GM21576 (cell line): ENCODE data around the gene CLEC4C.

Experiments
- ATAC-seq: cut with Tn5 transposase; IDR thresholded peaks from one replicate; pipeline ENCODE4 v1.9.1; 2021; ENCODE audit warnings: mild to moderate bottlenecking, moderate library complexity; ENCODE audit not compliant: unreplicated experiment

Gene CLEC4C

GRCh38 chr12:7729746-7730145 lies 17.4 kb downstream of the CLEC4C start:
- no peak for ATAC-seq

GRCh38 chr12:7723926-7724325 lies 23.2 kb downstream of the CLEC4C start:
- ATAC-seq, result no peak

- no peak for ATAC-seq
Measured at GRCh38 chr12:7719946-7720730, 27.0 kb downstream of the CLEC4C start.

- no peak for ATAC-seq
Measured at GRCh38 chr12:7716381-7716780, 30.8 kb downstream of the CLEC4C start.

- ATAC-seq, result no peak
Measured at GRCh38 chr12:7712841-7713442, 34.2 kb downstream of the CLEC4C start.

GRCh38 chr12:7711133-7711532 lies 36.0 kb downstream of the CLEC4C start, which contains the start of gene DPPA3:
Gene DPPA3, plus strand, starts transcription at chr12:7711433. Its CDS starts 138 bp downstream, at chr12:7711571.
- no peak for ATAC-seq

- ATAC-seq, result no peak
Measured at GRCh38 chr12:7709969-7710675, 37.1 kb downstream of the CLEC4C start.

- no peak for ATAC-seq
Measured at GRCh38 chr12:7705846-7706245, 41.3 kb downstream of the CLEC4C start.

GRCh38 chr12:7695566-7696197 lies 51.5 kb downstream of the CLEC4C start, which contains the start of gene GDF3:
Gene GDF3, minus strand, starts transcription at chr12:7695775. Its CDS starts 47 bp downstream, at chr12:7695728.
- no peak for ATAC-seq

- no peak for ATAC-seq
Measured at GRCh38 chr12:7695237-7695560, 52.0 kb downstream of the CLEC4C start.

- no peak for ATAC-seq
Measured at GRCh38 chr12:7694556-7695236, 52.5 kb downstream of the CLEC4C start.

- ATAC-seq, result no peak
Measured at GRCh38 chr12:7693793-7694192, 53.4 kb downstream of the CLEC4C start.

GRCh38 chr12:7681535-7681934 lies 65.6 kb downstream of the CLEC4C start:
- no peak for ATAC-seq
